ENCODE results near the gene EXOSC10. TPM values are rescaled to one million over a fixed set of nuclear protein-coding genes. Genes with fewer than 3 reads are reported as not detected.

The EXOSC10 gene
- total and polyA plus RNA-seq, 2 of the 13 experiments (the other 11 are each of a cell fraction or from before 2014, with no cell fraction given) = 48.4 to 67.6 TPM

DNA sequence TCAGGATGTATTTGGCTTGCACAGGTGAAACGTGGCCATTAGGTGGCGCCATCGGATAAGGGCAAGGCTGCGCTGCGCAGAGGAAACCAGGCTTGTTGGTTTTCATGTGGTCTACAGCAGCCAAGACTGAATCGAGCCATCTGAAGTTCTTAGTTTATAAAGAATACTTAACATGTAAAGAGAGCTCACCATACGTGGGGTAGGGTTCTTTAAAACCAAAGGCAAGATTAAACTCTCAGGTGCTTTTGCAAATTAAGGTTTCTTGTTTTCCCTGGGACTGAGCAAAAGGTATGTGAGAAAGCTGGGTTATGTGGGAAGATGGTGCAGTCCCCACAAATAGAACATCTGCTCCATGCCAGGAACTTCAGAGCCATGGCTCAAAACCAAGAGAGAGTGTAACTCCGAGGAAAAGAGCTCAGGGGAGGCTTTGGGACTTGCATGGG, 61.9 kb downstream of the EXOSC10 start:
- DNase-seq (ENCODE audit: low spot score) = peak; percentile 67
- no peaks in the 10 kb centered on the region for H3K9me3 ChIP-seq (ENCODE audit: low read length)
- peak; percentile 96 for FAIRE-seq
- no peak overlapping the region for H3K4me2 ChIP-seq (ENCODE audit: low read depth, low read length)
- intact Hi-C loops (cut with micrococcal nuclease; ENCODE audit: unreplicated experiment) (loop anchor here (2.0 to 5.0 kb wide), 2 partner anchors 23 to 60 kb away; partner anchors contain the start of genes EXOSC10 and SRM), in situ Hi-C loops (cut with HindIII; ENCODE audit: extremely low pct_ligation_motif_present, low pct_unique_long_range_greater_than_20kb) (loop anchor here (25.0 kb wide), 1 partner anchor 600 kb away; no protein-coding TSS in a partner anchor)
- H3K4me3 ChIP-seq (replicated peaks in 1 of 3; ENCODE audit: insufficient read depth in 1 of 3, low read depth in 2 of 3, low read length in 3 of 3) = no peak overlapping the region
- no peaks in the 10 kb centered on the region for H3K4me1 ChIP-seq (ENCODE audit: insufficient read depth, low read length)
- H2AFZ ChIP-seq (ENCODE audit: low read length) = no peak overlapping the region
- under 1% methylated on average over 8 of the region's 8 CpGs for WGBS (ENCODE audit: low lambda C conversion rate)
- ChIA-PET CTCF (ENCODE audit: low intra/inter-chr PET ratio, low total read pairs) (interaction anchor here (0.8 to 1.8 kb wide), 3 partner anchors 20 to 605 kb away, joined by 3 to 5 read pairs (median 5); partner anchors contain the start of gene SRM), POLR2A (interaction anchor here (0.9 to 1.6 kb wide), 5 partner anchors 9 to 62 kb away, joined by 3 to 9 read pairs (median 3); partner anchors contain the start of genes EXOSC10, MASP2 and SRM)
- H3K27me3 ChIP-seq (ENCODE audit: control insufficient read depth in 1 of 2, insufficient read depth in 2 of 2, low read length in 2 of 2) = no peaks in the 10 kb centered on the region
- H4K20me1 ChIP-seq (ENCODE audit: insufficient read depth, low read length) = no peaks in the 10 kb centered on the region
- BruUV-seq (replicated peaks) = no TSS peak
- H3K36me3 ChIP-seq (replicated peaks in 1 of 2; ENCODE audit: control insufficient read depth in 1 of 2, insufficient read depth in 2 of 2, low read length in 2 of 2) = no peaks in the 10 kb centered on the region
- ATAC-seq = peak; percentile 85
- no peaks in the 10 kb centered on the region for H3K79me2 ChIP-seq (ENCODE audit: insufficient read depth, low read length)
- H3K9ac ChIP-seq (ENCODE audit: insufficient read depth, low read depth, low read length) = no peak overlapping the region
- no peak overlapping the region for H3K27ac ChIP-seq (ENCODE audit: extremely low read length, insufficient read depth, low read length)
- TF ChIP-seq SP1 (IDR thresholded peaks at IDR 0.05) (no peak), SP1 (CRISPR knock-in tag; IDR thresholded peaks at IDR 0.05) (no peak), ZNF441 (CRISPR knock-in tag; IDR thresholded peaks at IDR 0.05; ENCODE audit: borderline replicate concordance) (no peak), ZNF552 (CRISPR knock-in tag; IDR thresholded peaks at IDR 0.05; ENCODE audit: borderline replicate concordance) (no peak), KDM1A (CRISPR knock-in tag; IDR thresholded peaks at IDR 0.05) (no peak), MBNL3 (CRISPR knock-in tag; conservative IDR thresholded peaks at IDR 0.05) (no peak), ZNF205 (CRISPR knock-in tag; IDR thresholded peaks at IDR 0.05) (0 out of 2 replicates have a peak, but pooled peaks have one; percentile 54), SMAD3 (CRISPR knock-in tag; IDR thresholded peaks at IDR 0.05) (peak; percentile 66; the same call in 1 of the 2 replicates), KAT8 (CRISPR knock-in tag; IDR thresholded peaks at IDR 0.05) (peak; percentile 35; the same call in 1 of the 2 replicates), SUZ12 (IDR thresholded peaks at IDR 0.05; ENCODE audit: low read depth, low read length) (no peak), NONO (IDR thresholded peaks at IDR 0.05) (no peak), NONO (CRISPR knock-in tag; conservative IDR thresholded peaks at IDR 0.05) (no peak), MIER3 (CRISPR knock-in tag; IDR thresholded peaks at IDR 0.05; ENCODE audit: borderline replicate concordance) (peak; percentile 56; the same call in 1 of the 2 replicates), MED1 (CRISPR knock-in tag; IDR thresholded peaks at IDR 0.05) (no peak)
- TF ChIP-seq, protein P1, sequence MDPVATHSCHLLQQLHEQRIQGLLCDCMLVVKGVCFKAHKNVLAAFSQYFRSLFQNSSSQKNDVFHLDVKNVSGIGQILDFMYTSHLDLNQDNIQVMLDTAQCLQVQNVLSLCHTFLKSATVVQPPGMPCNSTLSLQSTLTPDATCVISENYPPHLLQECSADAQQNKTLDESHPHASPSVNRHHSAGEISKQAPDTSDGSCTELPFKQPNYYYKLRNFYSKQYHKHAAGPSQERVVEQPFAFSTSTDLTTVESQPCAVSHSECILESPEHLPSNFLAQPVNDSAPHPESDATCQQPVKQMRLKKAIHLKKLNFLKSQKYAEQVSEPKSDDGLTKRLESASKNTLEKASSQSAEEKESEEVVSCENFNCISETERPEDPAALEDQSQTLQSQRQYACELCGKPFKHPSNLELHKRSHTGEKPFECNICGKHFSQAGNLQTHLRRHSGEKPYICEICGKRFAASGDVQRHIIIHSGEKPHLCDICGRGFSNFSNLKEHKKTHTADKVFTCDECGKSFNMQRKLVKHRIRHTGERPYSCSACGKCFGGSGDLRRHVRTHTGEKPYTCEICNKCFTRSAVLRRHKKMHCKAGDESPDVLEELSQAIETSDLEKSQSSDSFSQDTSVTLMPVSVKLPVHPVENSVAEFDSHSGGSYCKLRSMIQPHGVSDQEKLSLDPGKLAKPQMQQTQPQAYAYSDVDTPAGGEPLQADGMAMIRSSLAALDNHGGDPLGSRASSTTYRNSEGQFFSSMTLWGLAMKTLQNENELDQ (CRISPR knock-in tag; IDR thresholded peaks at IDR 0.05; ENCODE audit: borderline replicate concordance) = peak; percentile 56; the same call in 1 of the 2 replicates
- TF ChIP-seq, protein P2, sequence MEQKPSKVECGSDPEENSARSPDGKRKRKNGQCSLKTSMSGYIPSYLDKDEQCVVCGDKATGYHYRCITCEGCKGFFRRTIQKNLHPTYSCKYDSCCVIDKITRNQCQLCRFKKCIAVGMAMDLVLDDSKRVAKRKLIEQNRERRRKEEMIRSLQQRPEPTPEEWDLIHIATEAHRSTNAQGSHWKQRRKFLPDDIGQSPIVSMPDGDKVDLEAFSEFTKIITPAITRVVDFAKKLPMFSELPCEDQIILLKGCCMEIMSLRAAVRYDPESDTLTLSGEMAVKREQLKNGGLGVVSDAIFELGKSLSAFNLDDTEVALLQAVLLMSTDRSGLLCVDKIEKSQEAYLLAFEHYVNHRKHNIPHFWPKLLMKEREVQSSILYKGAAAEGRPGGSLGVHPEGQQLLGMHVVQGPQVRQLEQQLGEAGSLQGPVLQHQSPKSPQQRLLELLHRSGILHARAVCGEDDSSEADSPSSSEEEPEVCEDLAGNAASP (CRISPR knock-in tag; IDR thresholded peaks at IDR 0.05; ENCODE audit: borderline replicate concordance) = 0 out of 2 replicates have a peak, but pooled peaks have one; percentile 27
- TF ChIP-seq, protein P3, sequence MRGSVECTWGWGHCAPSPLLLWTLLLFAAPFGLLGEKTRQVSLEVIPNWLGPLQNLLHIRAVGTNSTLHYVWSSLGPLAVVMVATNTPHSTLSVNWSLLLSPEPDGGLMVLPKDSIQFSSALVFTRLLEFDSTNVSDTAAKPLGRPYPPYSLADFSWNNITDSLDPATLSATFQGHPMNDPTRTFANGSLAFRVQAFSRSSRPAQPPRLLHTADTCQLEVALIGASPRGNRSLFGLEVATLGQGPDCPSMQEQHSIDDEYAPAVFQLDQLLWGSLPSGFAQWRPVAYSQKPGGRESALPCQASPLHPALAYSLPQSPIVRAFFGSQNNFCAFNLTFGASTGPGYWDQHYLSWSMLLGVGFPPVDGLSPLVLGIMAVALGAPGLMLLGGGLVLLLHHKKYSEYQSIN (CRISPR knock-in tag; IDR thresholded peaks at IDR 0.05; ENCODE audit: borderline replicate concordance) = no peak
- TF ChIP-seq, protein P4, sequence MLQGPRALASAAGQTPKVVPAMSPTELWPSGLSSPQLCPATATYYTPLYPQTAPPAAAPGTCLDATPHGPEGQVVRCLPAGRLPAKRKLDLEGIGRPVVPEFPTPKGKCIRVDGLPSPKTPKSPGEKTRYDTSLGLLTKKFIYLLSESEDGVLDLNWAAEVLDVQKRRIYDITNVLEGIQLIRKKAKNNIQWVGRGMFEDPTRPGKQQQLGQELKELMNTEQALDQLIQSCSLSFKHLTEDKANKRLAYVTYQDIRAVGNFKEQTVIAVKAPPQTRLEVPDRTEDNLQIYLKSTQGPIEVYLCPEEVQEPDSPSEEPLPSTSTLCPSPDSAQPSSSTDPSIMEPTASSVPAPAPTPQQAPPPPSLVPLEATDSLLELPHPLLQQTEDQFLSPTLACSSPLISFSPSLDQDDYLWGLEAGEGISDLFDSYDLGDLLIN (CRISPR knock-in tag; IDR thresholded peaks at IDR 0.05; ENCODE audit: borderline replicate concordance) = no peak

Measured in HepG2 (cell line).